Endothelial cell (in vitro differentiated cells): ENCODE data around the gene IARS2. TPM values are rescaled to one million over a fixed set of nuclear protein-coding genes. Genes with fewer than 3 reads are reported as not detected.
A peak's percentile ranks its signal among the peaks of the same experiment; 100 is the strongest.

Experiments used
- DNase-seq: peaks from one replicate; pipeline ENCODE4 v3.0.0; 2021; ENCODE audit warnings: low spot score
- H3K27ac Mint-ChIP-seq: one replicate; pipeline ENCODE4 v1.8.0; 2021; ENCODE audit warnings: mixed read lengths, inconsistent platforms; ENCODE audit not compliant: unreplicated experiment
- H3K27me3 Mint-ChIP-seq: one replicate; pipeline ENCODE4 v1.8.0; 2021; ENCODE audit warnings: mild to moderate bottlenecking, moderate library complexity, mixed read lengths, inconsistent platforms; ENCODE audit not compliant: unreplicated experiment
- H3K36me3 Mint-ChIP-seq: one replicate; pipeline ENCODE4 v1.8.0; 2021; ENCODE audit warnings: mild to moderate bottlenecking, low read depth, mixed read lengths, inconsistent platforms; ENCODE audit not compliant: unreplicated experiment
- H3K4me1 Mint-ChIP-seq: one replicate; pipeline ENCODE4 v1.8.0; 2021; ENCODE audit warnings: mild to moderate bottlenecking, mixed read lengths, inconsistent platforms; ENCODE audit not compliant: unreplicated experiment
- H3K4me3 Mint-ChIP-seq: one replicate; pipeline ENCODE4 v1.8.0; 2021; ENCODE audit warnings: mild to moderate bottlenecking, mixed read lengths, inconsistent platforms; ENCODE audit not compliant: unreplicated experiment
- H3K9me3 Mint-ChIP-seq: one replicate; pipeline ENCODE4 v1.8.0; 2021; ENCODE audit warnings: mixed read lengths, inconsistent platforms; ENCODE audit not compliant: unreplicated experiment
- CTCF ChIP-seq: fragments of 200-600 bp; sonication (generic); IDR thresholded peaks from one replicate; pipeline ENCODE4 v1.5.0; 2021; ENCODE audit warnings: antibody characterized with exemption; ENCODE audit not compliant: unreplicated experiment
- microRNA-seq: library from miRNA; unstranded; fragments of <30 nt; microRNA quantifications from one replicate; pipeline ENCODE4, GENCODE V29; 2020; ENCODE audit not compliant: unreplicated experiment
- total RNA-seq: library from RNA; stranded (reverse); fragmentation: NEBNext Ultra II Directional; extraction: Animal tissue kit (Norgen Biotek cat#: 25700); gene quantifications from one replicate; pipeline ENCODE4 v1.2.1, GENCODE V29; 2021; ENCODE audit not compliant: unreplicated experiment

IARS2 gene
- total RNA-seq, 1 donor from 2014 or later: 60.3 TPM

DNA sequence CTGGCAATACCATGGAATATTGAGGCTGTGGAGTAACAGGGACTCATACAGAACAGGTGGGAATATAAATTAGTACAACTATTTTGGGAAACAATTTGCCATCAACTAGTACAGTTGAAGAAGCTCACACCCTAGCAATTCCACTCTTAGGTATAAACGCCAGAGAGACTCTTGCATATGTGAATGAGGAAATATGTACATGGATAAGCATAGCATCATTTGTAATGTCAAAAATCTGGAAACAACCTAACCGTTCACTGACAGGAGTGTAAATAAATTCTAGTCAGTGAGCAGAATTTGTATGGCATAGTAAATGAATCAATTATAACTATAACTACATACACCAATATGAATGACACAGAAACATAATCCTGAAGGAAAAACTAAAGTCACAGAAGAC, 94.6 kb downstream of the IARS2 start:
- no peak for DNase-seq
- H3K27me3 Mint-ChIP-seq: peaks cover 2% of the 10 kb centered on the region
- H3K9me3 Mint-ChIP-seq: no peaks in the 10 kb centered on the region
- H3K36me3 Mint-ChIP-seq: peaks cover 20% of the 10 kb centered on the region
- TF ChIP-seq CTCF: no peak
- no peak overlapping the region for H3K27ac Mint-ChIP-seq
- H3K4me1 Mint-ChIP-seq: peaks cover 7% of the 10 kb centered on the region
- no peak overlapping the region for H3K4me3 Mint-ChIP-seq

- Mint-ChIP-seq H3K27ac (no peak overlapping the region), H3K4me3 (no peak overlapping the region), H3K27me3 (peaks cover 2% of the 10 kb centered on the region), H3K36me3 (peaks cover 20% of the 10 kb centered on the region), H3K4me1 (peaks cover 7% of the 10 kb centered on the region), H3K9me3 (no peaks in the 10 kb centered on the region)
- no peak for DNase-seq
- peak; percentile 39 for TF ChIP-seq CTCF
These were observed 95.9 kb downstream of the IARS2 start for GRCh38 chr1:220189750-220190347.

DNA sequence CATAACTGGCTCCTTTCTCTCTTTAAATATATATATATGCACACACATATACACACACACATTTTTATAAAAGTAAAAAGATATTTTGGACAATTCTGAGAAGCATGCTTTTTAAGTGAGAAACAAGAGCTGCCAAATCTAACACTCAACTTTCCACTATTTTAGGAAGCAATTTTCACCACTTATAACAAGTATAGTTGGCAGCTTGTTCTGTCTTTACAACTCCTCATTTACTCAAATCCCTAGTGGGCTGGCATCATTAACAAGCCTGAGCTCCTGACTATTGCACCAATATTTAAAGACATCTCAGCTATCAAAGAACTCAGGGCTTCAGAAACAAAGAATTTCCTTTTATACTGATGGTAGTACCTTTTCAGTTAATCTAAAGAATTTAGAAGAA, 101.8 kb downstream of the IARS2 start:
- Mint-ChIP-seq H3K4me1 (peaks cover 7% of the 10 kb centered on the region), H3K9me3 (no peaks in the 10 kb centered on the region), H3K27me3 (no peaks in the 10 kb centered on the region), H3K27ac (no peak overlapping the region), H3K36me3 (peaks cover 6% of the 10 kb centered on the region), H3K4me3 (no peak overlapping the region)
- no peak for TF ChIP-seq CTCF
- no peak for DNase-seq

Small RNAs within 50 kb of the gene (microRNA-seq; reads per million reads assigned to microRNA genes)
- gene MIR194-1 (0.90 reads per million, percentile 9 among the genes with 10 or more reads in this experiment), gene MIR215 (not detected)

Other genes with a start within 250 kb of the IARS2 start
- gene SLC30A10, start 165.6 kb upstream of the IARS2 start, total RNA-seq: not detected
- 80.9 TPM for gene EPRS1, start 47.6 kb upstream of the IARS2 start, total RNA-seq
- gene BPNT1, start 4.3 kb upstream of the IARS2 start, total RNA-seq: 17.5 TPM
- gene RAB3GAP2, start 178.3 kb downstream of the IARS2 start, total RNA-seq: 34.5 TPM